Sigmoid colon (tissue), 7 donors: Measurements from ENCODE around the gene NRTN. TPM values are rescaled to one million over a fixed set of nuclear protein-coding genes. Genes with fewer than 3 reads are reported as not detected.

Experiments used
- DNase-seq: peaks from one replicate; pipeline ENCODE4 v3.0.0-alpha.2; 2019
- H3K27ac ChIP-seq, 4 donors: fragments of 200-600 bp; sonication (generic); one replicate each; pipeline ENCODE4 v1.5.1; 2016 to 2019; ENCODE audit warnings: mild to moderate bottlenecking in 1 of 4
- H3K27me3 ChIP-seq, 3 donors: fragments of 200-600 bp; sonication (generic); one replicate each; pipeline ENCODE4 v1.5.1; 2019; ENCODE audit warnings: mild to moderate bottlenecking in 1 of 3
- H3K36me3 ChIP-seq, 4 donors: fragments of 200-600 bp; sonication (generic); one replicate each; pipeline ENCODE4 v1.5.1; 2016 to 2019
- H3K4me1 ChIP-seq, 4 donors: fragments of 200-600 bp; sonication (generic); one replicate each; pipeline ENCODE4 v1.5.1; 2017 to 2019
- H3K4me3 ChIP-seq, 4 donors: fragments of 200-600 bp; sonication (generic); one replicate each; pipeline ENCODE4 v1.5.1; 2017 to 2019; ENCODE audit warnings: mild to moderate bottlenecking in 2 of 4, moderate library complexity in 1 of 4
- H3K9me3 ChIP-seq, 4 donors: fragments of 200-600 bp in 3 of 4; sonication (generic) in 3 of 4; one replicate each; pipeline versions ENCODE4 v1.5.1 to v1.6.1; 2013 to 2019
- EP300 ChIP-seq, 4 donors: sonication (generic); formaldehyde crosslinking; IDR thresholded peaks; one replicate each; pipeline ENCODE4 v1.6.1; 2017; ENCODE audit warnings: antibody characterized with exemption in 4 of 4
- POLR2A ChIP-seq, 2 donors: fragments of 450-650 bp; IDR thresholded peaks; one replicate each; pipeline ENCODE4 v1.6.1; 2016; ENCODE audit warnings: antibody characterized with exemption in 2 of 2, mild to moderate bottlenecking in 2 of 2, moderate library complexity in 2 of 2
- POLR2AphosphoS5 ChIP-seq, 4 donors: sonication (generic); formaldehyde crosslinking; IDR thresholded peaks; one replicate each; pipeline ENCODE4 v1.6.1; 2017; ENCODE audit warnings: antibody characterized with exemption in 4 of 4
- WGBS, 2 donors: extraction: QIAGEN DNeasy Blood & Tissue Kit; methylation state at CpG; one replicate each; pipeline ENCODE4 v1.1.7; 2013; 5-methylcytosine and 5-hydroxymethylcytosine counted together
- intact Hi-C: fragments of 100-400 bp; cut with DNase I; formaldehyde crosslinking; loops from one replicate; pipeline ENCODE4 v1.15.1; 2023
- polyA plus RNA-seq, 3 donors: library from polyadenylated mRNA; stranded (reverse); fragments of 200-250 nt; gene quantifications; one replicate each; pipeline ENCODE4 v1.2.3, GENCODE V29; 2013
- total RNA-seq, 4 donors: library from RNA; depleted of rRNA; stranded (reverse); fragments of >200 nt; gene quantifications; one replicate each; pipeline ENCODE4 v1.1.0, GENCODE V29; 2016
- TF ChIP-seq, protein P1 (sequence below), 4 experiments: fragments of 450-650 bp in 3 of 4; fragments of 200-600 bp in 1 of 4; IDR thresholded peaks; one replicate each; pipeline ENCODE4 v1.5.1; 2016 to 2019; ENCODE audit warnings: antibody characterized with exemption in 4 of 4, mild to moderate bottlenecking in 3 of 4, moderate library complexity in 2 of 4
- donor health status: healthy with polysubstance abuse.
- donor health status: Bipolar disorder and iron deficiency.
- donor health status: healthy.

NRTN gene
- total and polyA plus RNA-seq, 7 donors, result 1.7 to 12.2 (median 6.6) TPM; not detected in 2

DNA sequence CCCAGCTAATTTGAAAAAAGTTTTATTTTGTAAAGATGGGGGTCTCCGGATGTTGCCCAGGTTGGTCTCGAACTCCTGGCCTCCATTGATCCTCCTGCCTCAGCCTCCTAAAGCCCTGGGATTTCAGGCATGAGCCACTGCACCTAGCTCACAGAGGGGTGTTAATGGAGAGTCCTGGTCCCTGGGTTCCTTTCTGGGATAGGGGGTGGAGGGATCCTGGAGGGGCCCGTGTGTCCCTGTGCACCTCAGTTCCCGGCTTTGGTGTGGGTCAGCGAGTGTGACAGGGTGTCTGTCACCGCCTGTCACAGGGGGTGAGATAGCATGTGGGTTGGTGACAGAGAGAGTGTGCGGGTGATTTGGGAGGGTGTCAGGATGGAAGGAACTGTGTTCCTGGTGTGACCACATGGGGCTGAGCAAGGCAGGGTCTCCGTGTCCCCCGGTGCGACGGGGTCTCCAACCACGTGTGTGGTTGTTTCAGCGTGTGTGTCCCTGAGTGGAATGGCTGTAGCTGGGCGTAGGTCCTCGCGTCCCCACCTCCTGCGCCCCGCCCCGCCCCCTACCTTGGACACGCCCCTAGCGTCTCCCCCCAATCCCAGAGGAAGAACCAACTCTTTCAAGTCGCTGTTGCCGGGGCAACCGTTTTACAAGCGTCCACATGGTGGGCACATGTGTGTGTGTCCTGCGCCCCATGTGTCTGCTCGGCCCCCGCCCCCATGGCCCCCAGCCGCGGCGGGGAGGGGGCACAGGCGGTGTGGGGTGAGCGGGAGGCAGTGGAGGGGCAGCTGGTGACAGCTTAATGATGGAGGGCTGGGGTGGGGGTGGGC, 2.9 kb upstream of the NRTN start:
- Histone ChIP-seq H3K27me3 (peaks cover 0 to 29% (median 18%) of the 10 kb centered on the region in 3 donors), H3K36me3 (no peaks in the 10 kb centered on the region), H3K4me1 (peaks cover 0 to 30% (median 25%) of the 10 kb centered on the region in 4 donors), H3K27ac (no peak overlapping the region), H3K4me3 (no peak overlapping the region), H3K9me3 (no peaks in the 10 kb centered on the region)
- intact Hi-C loops, result loop anchor here (5.0 to 10.0 kb wide), 2 partner anchors 165 to 323 kb away; no protein-coding TSS in a partner anchor
- peak; percentile 65 for DNase-seq
- 18 to 35% methylated on average over 33 of the region's 33 CpGs for WGBS, 2 donors
- TF ChIP-seq, protein P1, sequence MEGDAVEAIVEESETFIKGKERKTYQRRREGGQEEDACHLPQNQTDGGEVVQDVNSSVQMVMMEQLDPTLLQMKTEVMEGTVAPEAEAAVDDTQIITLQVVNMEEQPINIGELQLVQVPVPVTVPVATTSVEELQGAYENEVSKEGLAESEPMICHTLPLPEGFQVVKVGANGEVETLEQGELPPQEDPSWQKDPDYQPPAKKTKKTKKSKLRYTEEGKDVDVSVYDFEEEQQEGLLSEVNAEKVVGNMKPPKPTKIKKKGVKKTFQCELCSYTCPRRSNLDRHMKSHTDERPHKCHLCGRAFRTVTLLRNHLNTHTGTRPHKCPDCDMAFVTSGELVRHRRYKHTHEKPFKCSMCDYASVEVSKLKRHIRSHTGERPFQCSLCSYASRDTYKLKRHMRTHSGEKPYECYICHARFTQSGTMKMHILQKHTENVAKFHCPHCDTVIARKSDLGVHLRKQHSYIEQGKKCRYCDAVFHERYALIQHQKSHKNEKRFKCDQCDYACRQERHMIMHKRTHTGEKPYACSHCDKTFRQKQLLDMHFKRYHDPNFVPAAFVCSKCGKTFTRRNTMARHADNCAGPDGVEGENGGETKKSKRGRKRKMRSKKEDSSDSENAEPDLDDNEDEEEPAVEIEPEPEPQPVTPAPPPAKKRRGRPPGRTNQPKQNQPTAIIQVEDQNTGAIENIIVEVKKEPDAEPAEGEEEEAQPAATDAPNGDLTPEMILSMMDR (IDR thresholded peaks at IDR 0.05), result no peak
- TF ChIP-seq EP300 (IDR thresholded peaks at IDR 0.05) (no peak), POLR2AphosphoS5 (IDR thresholded peaks at IDR 0.05) (no peak), POLR2A (IDR thresholded peaks at IDR 0.05) (no peak)

DNA sequence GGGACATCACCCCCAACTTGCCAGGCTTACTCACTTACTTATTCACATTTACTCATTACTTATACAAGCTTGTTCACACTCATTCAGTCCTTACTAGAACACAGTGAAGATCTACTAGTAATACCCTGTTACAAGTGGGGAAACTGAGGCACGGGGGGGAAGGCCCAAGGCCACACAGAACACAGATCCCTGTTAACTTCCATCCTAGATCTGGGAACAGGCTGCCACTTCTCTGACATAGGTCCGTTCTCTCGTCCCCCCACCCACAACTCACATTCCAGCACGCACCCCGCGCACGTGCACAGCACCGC, 1.5 kb upstream of the NRTN start:
- intact Hi-C loops, result loop anchor here (5.0 to 10.0 kb wide), 2 partner anchors 164 to 321 kb away; no protein-coding TSS in a partner anchor
- Histone ChIP-seq H3K4me1 (peaks cover 0 to 30% (median 25%) of the 10 kb centered on the region in 4 donors), H3K27ac (peak overlapping the region in 3 of 4 donors; percentile 12 to 89 (median 77)), H3K36me3 (no peaks in the 10 kb centered on the region), H3K4me3 (peak overlapping the region in 3 of 4 donors; percentile 32 to 68 (median 65)), H3K9me3 (no peaks in the 10 kb centered on the region), H3K27me3 (peaks cover 0 to 29% (median 18%) of the 10 kb centered on the region in 3 donors)
- 5 to 9% methylated on average over 8 of the region's 8 CpGs for WGBS, 2 donors
- peak; percentile 65 for DNase-seq
- TF ChIP-seq POLR2AphosphoS5 (IDR thresholded peaks at IDR 0.05), result no peak
- TF ChIP-seq, protein P1 (IDR thresholded peaks at IDR 0.05), result no peak
- TF ChIP-seq POLR2A (IDR thresholded peaks at IDR 0.05), result no peak
- no peak for TF ChIP-seq EP300 (IDR thresholded peaks at IDR 0.05)

DNA sequence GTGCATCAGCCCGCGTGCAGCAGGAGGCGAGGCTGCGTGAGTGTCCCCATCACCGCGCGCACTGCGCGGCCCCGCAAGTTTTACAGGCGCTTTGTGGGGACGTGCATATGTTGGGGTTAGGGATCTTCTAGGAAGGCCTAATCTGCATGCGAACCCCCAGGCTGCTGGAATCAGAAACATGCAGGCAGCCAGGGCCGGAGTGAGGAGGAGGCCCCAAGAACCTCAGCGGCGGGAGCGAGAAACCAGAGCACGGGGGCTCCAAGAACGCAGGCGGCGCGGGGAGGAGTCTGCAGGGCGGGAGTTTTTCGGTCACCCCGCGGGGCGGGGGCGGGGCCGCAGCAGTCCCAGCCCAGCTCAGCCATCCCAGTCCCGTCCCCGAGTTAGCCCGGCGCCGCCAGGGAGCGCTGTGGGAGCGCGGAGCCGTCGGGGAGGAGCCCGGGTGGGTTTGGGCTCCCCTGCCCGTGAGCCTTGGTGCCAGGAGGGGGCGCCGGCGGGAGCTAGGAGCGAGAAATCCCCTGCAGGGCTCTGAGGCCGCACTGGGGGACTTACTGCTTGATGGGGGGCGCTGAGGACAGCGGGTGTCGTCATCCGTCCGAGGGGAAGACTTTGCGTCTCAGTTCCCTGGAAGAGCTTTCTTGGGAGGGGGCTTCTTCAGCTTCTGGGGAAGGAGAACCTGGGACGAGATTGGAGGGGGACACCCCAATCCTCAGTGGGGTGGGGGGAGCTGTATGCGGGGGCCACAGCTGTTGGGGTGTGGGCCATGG, 933 bp upstream of the NRTN start:
- H3K4me1 ChIP-seq, result peaks cover 0 to 30% (median 25%) of the 10 kb centered on the region in 4 donors
- peaks cover 0 to 29% (median 18%) of the 10 kb centered on the region in 3 donors for H3K27me3 ChIP-seq
- no peaks in the 10 kb centered on the region for H3K9me3 ChIP-seq
- peak; percentile 95 for DNase-seq
- peak in 3 of 4 donors; percentile 29 to 35 (median 30) for TF ChIP-seq POLR2AphosphoS5 (IDR thresholded peaks at IDR 0.05)
- no peak for TF ChIP-seq EP300 (IDR thresholded peaks at IDR 0.05)
- TF ChIP-seq, protein P1 (IDR thresholded peaks at IDR 0.05), result peak; percentile 92 to 97 (median 96)
- no peak for TF ChIP-seq POLR2A (IDR thresholded peaks at IDR 0.05)
- WGBS, 2 donors, result 1% methylated on average over 54 of the region's 54 CpGs
- H3K27ac ChIP-seq, result peak overlapping the region; percentile 77 to 90 (median 84)
- intact Hi-C loops, result loop anchor here (1.0 to 10.0 kb wide), 4 partner anchors 88 to 321 kb away; no protein-coding TSS in a partner anchor
- H3K36me3 ChIP-seq, result no peaks in the 10 kb centered on the region
- peak overlapping the region; percentile 15 to 68 (median 66) for H3K4me3 ChIP-seq

DNA sequence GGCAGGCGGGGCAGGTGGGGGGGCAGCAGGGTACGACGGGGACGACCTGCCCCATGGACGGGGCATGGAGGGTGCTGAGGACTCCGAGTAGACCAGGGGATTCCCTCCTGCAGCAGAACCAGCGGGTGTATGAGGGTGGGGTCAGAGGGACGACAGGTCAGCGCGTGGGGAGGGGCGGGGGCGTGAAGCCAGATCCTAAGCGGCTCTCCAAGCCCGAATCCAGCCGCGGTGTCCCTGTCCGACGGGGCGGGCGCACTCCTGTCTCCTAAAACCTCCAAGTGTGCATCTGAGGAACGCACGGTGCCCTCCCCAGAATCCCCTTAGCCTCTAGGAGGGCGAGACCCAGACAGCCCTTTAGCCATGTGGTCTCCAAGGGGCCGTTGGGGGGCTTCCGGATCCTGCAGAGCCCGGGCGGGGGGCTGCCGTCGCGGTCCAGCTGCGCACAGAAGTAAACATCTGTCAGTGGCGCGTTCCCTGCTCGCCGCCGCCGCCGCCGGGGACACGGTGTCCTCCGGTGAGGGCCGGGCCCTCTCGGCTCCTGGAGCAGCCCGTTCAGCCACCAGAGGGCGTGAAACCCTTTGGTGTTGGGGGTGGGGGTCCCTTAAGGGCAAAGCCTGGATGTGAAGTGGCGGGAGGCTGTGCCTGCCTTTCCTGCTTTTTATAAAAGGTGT, 730 bp downstream of the NRTN start:
- H3K4me1 ChIP-seq, result peaks cover 0 to 30% (median 25%) of the 10 kb centered on the region in 4 donors
- intact Hi-C loops, result loop anchor here (1.0 to 10.0 kb wide), 3 partner anchors 20 to 319 kb away; no protein-coding TSS in a partner anchor
- H3K27me3 ChIP-seq, result peaks cover 0 to 29% (median 17%) of the 10 kb centered on the region in 3 donors
- no peaks in the 10 kb centered on the region for H3K9me3 ChIP-seq
- DNase-seq, result peak; percentile 92
- TF ChIP-seq POLR2AphosphoS5 (IDR thresholded peaks at IDR 0.05), result peak; percentile 22 to 74 (median 65)
- TF ChIP-seq POLR2A (IDR thresholded peaks at IDR 0.05), result no peak
- peak in 1 of 4 donors; percentile 80 for TF ChIP-seq EP300 (IDR thresholded peaks at IDR 0.05)
- TF ChIP-seq, protein P1 (IDR thresholded peaks at IDR 0.05), result peak; percentile 76 to 87 (median 86)
- no peaks in the 10 kb centered on the region for H3K36me3 ChIP-seq
- 1 to 3% methylated on average over 46 of the region's 46 CpGs for WGBS, 2 donors
- peak overlapping the region; percentile 84 to 91 (median 90) for H3K27ac ChIP-seq
- H3K4me3 ChIP-seq, result peak overlapping the region; percentile 55 to 68 (median 66)
